ENCODE results near the gene ZDHHC7. TPM values are rescaled to one million over a fixed set of nuclear protein-coding genes. Genes with fewer than 3 reads are reported as not detected.
A peak's percentile ranks its signal among the peaks of the same experiment; 100 is the strongest.

The ZDHHC7 gene
- total and polyA plus RNA-seq, 9 of the 15 experiments (the other 6 are each of a cell fraction or from before 2014, with no cell fraction given): 1.7 to 49.7 (median 37.4) TPM

DNA sequence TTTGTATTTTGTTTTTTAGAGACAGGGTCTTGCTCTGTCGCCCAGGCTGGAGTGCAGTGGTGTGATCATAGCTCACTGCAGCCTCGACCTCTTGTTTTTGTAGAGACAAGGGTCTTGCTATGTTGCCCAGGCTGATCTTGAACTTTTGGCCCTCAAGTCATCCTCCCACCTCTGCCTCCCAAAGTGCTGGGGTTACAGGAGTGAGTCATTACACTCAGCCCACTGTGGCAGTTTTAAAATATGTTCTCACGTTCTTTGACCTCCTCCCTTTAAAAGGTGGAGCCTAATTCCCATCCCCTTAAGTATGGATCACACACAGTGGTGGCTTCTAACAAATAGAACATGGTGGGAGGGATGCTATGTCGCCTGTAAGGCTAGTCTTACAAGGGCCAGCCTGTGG, 67.7 kb downstream of the ZDHHC7 start:
- Histone ChIP-seq H3K79me2 (ENCODE audit: control insufficient read depth, insufficient read depth, low read length) (no peaks in the 10 kb centered on the region), H3K36me3 (ENCODE audit: control insufficient read depth, insufficient read depth, low read length) (no peaks in the 10 kb centered on the region), H3K9ac (ENCODE audit: insufficient read depth in 1 of 2, low read depth in 2 of 2, low read length in 2 of 2) (no peak overlapping the region), H3K27ac (ENCODE audit: extremely low read depth, low read depth, low read length) (no peak overlapping the region), H3K4me1 (replicated peaks in 1 of 2; ENCODE audit: control insufficient read depth in 2 of 2, insufficient read depth in 2 of 2, low read length in 2 of 2) (peaks cover 3 to 22% of the 10 kb centered on the region in 2 experiments; a peak in 3 of 5 replicates), H3K9me3 (replicated peaks; ENCODE audit: control insufficient read depth, insufficient read depth, low read depth, low read length) (0 out of 2 replicates have a peak, but pooled peaks cover 2% of the 10 kb centered on the region), H4K20me1 (replicated peaks; ENCODE audit: control insufficient read depth, insufficient read depth, low read length) (no peaks in the 10 kb centered on the region), H3K27me3 (ENCODE audit: control insufficient read depth in 2 of 2, insufficient read depth in 2 of 2, low read length in 2 of 2) (peaks cover 27 to 38% of the 10 kb centered on the region in 2 experiments), H3K4me3 (no peak overlapping the region), H3K4me2 (ENCODE audit: insufficient read depth, low read length) (no peak overlapping the region), H2AFZ (ENCODE audit: low read depth, low read length) (no peak overlapping the region), H3K9me1 (ENCODE audit: control insufficient read depth, insufficient read depth, low read length) (no peaks in the 10 kb centered on the region)
- intact Hi-C loops (cut with micrococcal nuclease): no loop called here
- 0% methylated on average over 4 of the region's 4 CpGs for WGBS (ENCODE audit: insufficient coverage, low coverage, missing lambda C conversion rate)
- TF ChIP-seq, protein P1, sequence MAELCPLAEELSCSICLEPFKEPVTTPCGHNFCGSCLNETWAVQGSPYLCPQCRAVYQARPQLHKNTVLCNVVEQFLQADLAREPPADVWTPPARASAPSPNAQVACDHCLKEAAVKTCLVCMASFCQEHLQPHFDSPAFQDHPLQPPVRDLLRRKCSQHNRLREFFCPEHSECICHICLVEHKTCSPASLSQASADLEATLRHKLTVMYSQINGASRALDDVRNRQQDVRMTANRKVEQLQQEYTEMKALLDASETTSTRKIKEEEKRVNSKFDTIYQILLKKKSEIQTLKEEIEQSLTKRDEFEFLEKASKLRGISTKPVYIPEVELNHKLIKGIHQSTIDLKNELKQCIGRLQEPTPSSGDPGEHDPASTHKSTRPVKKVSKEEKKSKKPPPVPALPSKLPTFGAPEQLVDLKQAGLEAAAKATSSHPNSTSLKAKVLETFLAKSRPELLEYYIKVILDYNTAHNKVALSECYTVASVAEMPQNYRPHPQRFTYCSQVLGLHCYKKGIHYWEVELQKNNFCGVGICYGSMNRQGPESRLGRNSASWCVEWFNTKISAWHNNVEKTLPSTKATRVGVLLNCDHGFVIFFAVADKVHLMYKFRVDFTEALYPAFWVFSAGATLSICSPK (IDR thresholded peaks at IDR 0.05; ENCODE audit: borderline replicate concordance): no peak
- TF ChIP-seq ZFP91 (CRISPR knock-in tag; IDR thresholded peaks at IDR 0.05): 0 out of 2 replicates have a peak, but pooled peaks have one; percentile 27
- peak; percentile 83 for TF ChIP-seq ZNF121 (CRISPR knock-in tag; conservative IDR thresholded peaks at IDR 0.05)
- TF ChIP-seq MTA2 (IDR thresholded peaks at IDR 0.05; ENCODE audit: low read depth): no peak
- peak; percentile 13; the same call in 1 of the 2 replicates for TF ChIP-seq GMEB1 (CRISPR knock-in tag; IDR thresholded peaks at IDR 0.05)
- TF ChIP-seq BCOR (IDR thresholded peaks at IDR 0.05): 0 out of 2 replicates have a peak, but pooled peaks have one; percentile 8
- ChIA-PET POLR2A (no interaction called here), CTCF (ENCODE audit: low intra/inter-chr PET ratio) (no interaction called here)
- no peak for FAIRE-seq
- BruUV-seq (replicated peaks): no TSS peak
- in situ Hi-C loops (cut with MboI): no loop called here
- DNase-seq (ENCODE audit: extremely low read depth in 1 of 4, low spot score in 3 of 4): no peak
- no peak for ATAC-seq

Data from K562 (cell line).